NCI-H526 treated with DMSO at 0.1 percent for 48 hours (cell line): ENCODE measurements around the gene RFTN1.

Experiments
- DNase-seq: peaks from one replicate; lab custom pipeline; 2025; lab: John Stamatoyannopoulos, UW

RFTN1 gene

DNA sequence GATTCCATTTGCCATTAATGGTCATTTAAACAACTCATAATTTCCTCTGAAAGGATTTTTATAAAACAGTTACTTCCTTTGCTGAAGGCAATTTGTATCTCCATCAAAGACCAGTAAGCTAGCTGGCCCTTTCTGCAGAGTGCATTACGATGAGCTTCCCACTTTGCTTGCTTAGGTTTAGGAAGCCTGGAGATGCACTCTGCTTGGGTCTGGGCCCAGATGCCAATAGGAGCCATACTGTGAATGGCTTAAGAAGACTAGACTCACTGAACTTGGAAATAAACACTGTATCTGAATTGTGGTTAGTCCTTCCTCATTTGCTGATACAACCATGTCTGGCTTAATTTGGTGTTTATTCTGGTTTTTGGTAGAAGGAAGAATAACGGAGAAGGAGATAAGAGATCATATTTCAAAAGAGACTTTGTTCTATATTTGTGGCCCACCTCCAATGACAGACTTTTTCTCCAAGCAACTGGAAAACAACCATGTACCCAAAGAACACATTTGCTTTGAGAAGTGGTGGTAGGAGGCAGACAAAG, 210.4 kb downstream of the RFTN1 start:
- DNase-seq, result no peak

DNA sequence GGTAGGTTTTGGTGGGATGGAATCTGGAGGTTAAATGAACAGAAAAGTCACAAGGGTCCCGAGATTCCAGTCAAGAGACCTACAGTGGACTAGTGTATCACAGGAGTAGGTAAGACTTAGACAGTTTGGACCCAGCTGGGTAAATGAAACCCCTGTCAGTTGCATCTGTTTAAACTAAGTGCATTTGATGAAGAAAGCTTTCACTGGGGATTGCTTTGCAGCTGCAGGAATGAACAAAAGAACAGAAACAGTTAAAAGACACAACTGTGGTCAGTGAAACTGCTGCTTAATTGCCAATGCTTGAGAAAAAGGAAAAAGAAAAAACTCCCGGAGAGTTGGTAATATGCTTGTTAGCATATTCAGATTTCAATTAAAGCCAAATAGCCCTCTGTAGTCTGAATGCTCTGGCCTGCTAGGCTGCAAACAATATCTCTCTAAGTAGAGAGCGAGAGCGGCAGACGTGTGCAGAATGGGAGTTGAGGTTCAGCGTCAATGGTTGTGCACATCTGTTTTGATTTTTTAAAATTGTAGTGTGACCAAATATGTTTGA, 211.3 kb downstream of the RFTN1 start:
- no peak for DNase-seq

DNA sequence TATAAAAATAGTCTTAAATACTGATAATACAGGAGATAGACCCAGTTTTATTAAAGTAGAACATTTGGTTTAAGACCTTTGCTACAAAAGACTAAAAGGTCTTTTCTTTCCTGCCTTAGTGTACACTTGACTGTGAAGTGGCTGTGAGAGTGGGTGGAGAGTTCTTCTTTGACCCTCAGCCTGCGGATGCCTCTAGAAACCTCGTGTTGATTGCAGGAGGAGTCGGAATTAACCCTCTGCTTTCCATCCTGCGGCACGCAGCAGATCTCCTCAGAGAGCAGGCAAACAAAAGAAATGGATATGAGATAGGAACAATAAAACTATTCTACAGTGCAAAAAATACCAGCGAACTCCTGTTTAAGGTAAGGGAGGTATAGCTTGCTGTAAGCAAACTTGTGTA, 212.0 kb downstream of the RFTN1 start:
- DNase-seq, result no peak

DNA sequence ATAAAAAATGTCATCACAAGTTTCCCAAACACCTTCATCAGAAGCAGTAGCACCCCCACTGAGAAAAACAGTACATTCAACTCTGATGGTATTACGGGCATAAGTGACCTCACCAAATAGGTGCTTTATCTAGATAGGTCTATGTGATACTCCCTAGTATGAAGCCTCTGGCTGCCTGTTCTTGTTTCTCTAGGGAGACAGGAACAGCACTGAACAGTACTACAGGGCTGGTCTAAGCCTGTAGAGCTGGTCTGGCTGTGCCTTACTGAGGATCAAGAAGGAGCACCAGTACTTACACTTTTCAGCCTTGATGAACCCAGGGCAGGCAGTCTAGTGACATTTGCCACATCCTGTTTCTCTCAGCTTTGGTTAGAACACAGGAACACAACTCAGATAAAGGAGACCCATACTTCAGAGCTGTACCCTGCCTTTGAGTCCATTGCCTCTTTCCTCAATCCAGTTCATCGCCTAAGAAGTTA, 212.6 kb downstream of the RFTN1 start:
- no peak for DNase-seq

DNA sequence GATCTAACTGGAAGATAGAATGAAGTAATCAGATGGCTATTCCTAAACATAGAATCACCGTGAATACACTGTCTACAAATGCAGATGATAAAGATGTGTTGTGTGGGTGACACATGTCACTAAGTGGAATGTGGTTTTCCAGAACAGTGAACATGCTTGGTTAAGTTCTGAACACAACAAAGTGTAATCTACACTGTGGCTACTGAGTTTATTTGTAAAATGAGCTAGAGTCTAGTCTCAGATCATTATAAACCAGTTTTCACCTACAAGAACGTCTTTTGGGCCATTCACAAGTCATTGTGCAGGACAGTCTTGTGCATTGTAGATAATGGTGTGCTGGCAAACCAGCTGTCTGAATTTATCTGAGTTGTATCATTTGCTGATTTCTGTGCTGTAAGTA, 213.2 kb downstream of the RFTN1 start:
- no peak for DNase-seq

DNA sequence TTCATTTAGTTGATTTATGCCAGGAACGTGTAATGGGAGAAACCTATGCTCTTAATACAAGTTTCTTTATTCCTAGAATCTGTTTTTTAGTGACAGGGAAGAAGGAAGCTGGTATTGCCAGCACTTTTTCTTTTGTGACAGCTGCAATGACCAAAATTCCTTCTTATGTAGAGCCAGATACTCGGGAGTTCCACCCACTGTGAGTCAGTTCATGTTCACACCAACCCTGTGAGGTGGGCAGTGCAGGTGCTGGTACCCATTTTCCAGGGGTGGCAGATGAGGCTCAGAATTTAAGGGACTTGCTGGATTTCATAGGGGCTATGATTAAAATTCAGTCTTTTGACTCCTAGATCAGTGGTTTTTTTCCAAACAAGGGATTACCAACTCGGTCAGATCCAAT, 213.8 kb downstream of the RFTN1 start:
- no peak for DNase-seq

DNA sequence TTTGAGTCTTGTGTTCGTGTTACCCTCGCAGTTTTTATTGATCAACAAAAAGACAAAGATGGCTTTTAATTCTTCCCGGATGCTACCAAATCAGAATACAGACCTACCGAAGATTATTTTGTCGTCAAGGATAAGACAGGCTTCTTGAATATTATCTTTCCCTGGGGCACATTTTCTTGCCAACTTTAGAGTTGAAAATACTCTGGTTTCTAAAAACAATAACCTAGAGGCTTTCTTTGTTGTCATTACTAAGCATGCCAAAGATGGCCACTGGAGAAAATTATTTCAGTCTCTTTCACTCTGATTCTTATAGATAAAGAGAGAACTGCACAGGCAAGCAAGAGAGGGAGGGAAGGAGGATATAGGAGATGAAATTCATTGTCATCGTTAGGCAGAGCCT, 214.6 kb downstream of the RFTN1 start:
- DNase-seq, result no peak

DNA sequence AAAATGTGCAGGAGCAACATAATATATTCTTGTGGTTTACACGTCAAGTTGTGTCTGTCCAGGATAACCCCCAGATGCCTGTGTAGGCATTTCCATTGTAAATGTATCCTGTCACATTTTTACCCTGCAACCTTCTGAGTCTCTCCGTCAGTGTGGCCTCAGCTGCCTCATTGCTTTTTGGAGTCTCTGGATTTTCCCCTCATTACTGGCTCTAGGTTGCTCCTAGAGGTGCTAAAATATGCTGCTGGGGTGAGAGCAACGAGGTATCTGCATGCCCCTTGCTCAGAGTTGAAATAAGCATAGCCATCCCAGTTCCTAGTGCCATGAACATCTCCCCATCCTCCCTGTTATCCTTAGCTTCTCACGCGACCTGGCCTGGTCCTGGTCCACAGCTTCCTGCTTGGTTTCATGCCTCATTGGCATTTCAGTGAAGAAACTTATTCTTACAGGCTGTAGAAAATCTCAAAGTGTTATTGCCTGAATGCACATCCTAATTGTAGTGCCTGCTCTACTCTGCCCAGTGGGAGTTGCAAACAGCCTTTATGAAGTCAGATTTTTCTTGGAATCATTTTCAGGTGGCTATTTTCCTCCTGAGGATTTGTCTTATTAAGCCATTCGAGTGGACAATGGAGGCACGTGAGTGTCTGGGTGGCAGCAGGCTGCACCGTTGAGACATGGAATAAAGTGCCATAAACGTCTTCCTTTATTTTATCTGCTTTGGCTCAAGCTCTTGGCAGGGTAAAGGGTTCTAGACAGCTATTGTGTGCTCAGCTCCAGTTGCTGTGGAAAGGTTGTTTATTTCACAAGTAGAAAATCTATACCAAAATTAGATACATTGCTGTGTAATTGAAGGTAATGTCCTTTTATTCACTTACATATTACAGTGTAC, 215.3 kb downstream of the RFTN1 start:
- DNase-seq, result no peak

DNA sequence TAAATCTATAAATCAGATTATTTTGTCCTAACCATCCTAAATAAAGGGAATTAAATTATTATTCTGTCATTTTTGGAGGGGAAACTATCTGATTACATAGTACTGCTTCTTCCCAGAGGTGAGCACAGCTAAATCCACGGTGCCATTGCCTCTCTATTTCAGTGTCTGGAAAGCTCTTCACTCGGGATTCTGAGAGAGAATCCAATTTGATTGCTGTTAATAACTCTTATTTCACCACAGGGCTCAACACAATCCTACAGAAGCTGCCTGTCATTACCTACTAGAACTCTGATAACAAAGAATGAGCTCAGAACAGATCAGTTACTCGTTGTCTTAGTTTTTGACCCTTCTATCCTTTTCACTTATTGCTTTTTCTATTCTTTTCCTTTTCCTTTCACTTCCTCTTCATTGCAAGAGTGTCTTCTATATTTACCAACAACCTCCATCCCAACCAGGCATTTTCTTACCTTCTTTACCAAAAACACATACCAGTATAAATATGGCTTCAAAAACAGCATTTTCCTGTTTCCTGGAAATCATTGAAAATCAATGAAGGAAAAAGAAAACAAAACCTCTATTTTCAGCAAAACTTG, 218.1 kb downstream of the RFTN1 start:
- DNase-seq, result no peak

DNA sequence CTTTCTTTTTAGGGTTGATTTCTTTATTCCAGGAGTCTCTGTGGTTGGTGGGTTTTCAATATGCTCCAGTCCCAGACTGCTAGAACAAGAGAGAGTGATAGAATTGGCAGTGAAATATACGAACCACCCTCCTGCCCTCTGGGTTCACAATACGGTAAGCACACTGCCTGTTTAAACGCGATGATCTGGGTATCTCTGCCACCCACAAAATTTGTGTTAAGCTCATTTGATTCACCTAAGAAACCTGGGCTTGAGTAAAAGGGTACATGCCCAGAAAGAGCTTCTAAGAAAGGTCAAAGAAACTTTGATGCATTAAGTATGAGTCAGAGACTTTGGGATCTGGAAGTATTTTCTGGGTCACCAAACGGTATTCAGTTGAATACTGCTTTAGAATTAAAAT, 218.7 kb downstream of the RFTN1 start:
- no peak for DNase-seq

DNA sequence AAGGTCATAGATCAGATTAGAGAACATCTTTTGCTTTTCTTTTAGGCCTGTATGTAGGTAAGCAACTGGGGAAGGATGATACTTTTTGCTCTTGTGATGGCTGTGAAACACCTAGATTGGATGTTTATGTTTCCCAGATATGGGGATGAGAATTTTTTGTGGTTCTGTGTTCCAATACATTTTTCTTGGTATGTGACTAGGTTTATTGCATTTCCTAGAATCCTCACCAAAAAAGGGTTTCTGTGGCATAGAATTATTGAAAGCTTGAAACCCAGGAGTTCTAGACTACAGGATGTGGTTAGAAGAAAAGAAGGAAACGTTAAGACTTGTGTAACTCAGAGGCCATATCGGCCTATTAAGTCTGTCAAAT, 222.7 kb downstream of the RFTN1 start:
- no peak for DNase-seq

DNA sequence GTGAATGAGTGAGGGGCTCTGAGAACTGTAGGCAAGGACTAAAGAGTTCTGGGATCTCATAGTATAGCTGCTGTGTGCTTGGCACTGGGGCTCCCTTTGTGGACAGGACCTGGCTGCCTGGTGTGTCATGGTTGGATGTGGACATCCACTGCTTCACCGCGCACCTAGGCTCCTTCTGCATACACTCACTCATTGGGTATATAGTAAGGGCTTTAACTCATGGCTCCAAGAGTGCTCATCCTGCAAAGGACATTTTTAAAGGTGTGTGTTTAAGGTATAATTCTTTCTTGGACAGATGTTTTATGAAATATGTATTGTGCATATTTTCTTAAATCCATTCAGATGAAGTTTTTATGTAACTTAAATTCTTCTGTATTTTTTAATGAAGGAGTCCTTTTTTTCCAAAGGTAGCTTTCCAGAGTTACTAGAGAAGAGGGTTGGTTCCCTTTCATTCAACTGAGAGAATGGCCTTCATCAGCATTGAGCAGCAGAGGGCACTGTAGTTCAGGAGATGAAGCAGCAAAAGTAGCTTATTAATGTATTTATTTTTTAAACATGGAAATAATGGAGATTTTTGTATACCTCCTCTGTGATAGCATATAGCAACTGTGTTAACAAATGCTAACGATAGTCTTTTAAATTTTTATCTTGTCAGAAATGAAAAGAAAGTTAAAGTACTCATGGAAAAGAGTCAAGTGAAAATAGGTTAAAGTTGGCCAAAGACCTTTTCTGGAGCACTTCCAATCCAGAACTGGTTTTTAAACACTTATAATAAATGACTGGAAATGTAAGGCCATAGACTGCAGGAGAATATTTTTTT, 223.3 kb downstream of the RFTN1 start:
- DNase-seq, result peak; percentile 11

DNA sequence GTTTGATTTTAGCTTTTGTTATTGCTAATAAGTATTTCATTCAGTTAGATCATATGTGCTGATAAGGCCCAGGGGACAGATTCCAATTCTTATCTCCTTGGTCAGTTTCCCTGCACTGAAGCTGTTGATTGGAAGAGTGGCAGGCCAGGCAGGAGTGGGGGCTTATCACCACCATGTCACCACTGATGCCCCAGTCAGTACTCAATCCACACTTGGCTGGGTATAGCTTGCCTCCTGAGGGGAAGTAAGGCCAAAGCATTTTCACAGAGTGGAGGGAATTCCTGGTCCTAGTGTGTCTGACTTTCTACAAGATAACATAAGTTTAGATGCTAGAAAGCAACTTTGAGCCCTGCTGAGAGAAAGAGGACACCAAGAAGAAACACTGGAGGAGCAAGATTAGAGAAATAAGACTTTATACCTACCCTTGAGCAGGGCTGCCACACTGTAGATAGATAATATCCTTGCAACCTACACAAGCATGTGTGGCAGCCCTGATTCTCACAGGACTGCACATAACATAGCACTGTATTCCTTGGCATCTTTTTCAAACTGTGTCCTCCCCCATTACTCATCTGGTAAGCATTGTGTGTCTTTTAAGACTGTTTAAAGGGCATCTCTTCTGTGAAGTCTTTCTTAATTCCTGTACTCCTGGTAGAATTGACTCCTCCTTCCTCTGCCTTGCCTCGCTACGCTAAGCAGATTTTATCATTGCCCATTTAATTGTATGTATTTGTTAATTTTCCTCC, 224.2 kb downstream of the RFTN1 start:
- DNase-seq, result no peak

DNA sequence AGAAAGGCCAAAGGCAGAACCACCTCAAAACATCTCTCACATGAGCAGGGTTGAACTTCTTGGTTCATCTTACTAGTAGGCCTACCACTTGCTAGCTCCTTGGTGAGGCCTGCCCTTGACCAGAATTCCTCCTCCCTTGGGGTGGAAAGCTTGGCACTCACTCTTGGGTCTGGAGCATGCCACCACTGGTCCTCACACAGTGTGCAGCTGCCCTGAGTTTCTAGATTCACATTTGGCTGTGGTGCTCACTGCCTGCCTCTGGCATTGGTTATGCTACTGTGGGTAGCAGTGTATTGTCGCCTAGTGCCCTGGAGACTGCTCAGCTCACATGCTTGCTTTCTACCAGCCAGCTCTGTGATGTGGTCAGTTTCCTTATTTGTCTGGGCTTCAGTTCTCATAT, 224.8 kb downstream of the RFTN1 start:
- DNase-seq, result no peak

DNA sequence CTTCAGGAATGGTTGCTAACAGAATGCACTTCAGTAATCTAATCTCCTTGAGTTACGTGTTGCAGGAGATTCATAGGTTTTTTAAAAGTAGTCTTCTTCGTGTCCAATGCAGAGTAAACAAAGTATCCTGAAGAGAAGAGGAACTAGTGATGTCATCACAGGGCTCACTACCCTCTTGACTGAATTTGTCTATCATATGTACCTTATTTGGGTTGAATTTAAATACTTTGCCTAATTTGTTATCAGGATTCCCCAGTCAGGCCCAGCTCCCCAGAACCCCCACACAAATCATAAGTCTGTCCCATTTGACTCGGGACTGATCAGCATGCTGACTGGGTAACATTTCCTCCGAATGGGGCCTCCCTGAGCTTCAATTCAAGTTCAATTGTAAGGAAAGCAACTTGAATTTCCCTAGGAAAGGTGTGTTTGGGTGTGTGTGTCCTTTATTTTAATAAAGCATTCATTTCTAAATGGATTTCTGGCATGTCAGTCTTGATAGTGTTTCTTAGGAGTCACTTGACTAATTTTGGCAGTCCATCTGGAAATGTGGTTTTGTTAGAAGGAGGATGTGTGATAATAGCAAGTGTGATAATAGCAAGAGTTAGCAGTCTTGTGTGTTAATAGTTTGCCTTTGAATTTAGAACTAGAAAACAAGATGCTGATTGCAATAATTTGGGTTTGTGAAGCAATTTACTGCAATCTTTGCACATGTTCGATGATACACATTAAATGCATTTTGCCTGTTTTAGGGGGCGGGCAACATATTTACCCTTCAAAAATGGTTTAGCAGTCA, 226.6 kb downstream of the RFTN1 start:
- DNase-seq, result no peak

DNA sequence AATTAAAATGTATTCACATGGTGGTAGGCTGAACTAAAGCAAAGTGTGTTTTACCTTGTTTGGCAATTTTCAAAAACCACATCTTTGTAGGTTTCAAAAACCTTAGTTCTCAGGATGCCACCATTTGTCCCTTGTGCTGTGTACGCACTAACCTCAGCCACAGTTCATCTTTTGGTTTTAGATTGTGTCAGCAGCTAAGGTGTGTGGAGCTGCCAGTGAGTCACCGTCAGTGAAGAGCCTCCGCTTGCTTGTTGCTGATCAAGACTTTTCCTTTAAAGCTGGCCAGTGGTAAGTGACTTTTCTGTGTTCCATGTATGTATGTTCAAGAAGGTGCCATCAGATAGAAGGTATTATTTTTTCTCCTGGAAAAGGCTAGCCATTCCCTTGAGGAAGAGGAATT, 227.3 kb downstream of the RFTN1 start:
- no peak for DNase-seq

DNA sequence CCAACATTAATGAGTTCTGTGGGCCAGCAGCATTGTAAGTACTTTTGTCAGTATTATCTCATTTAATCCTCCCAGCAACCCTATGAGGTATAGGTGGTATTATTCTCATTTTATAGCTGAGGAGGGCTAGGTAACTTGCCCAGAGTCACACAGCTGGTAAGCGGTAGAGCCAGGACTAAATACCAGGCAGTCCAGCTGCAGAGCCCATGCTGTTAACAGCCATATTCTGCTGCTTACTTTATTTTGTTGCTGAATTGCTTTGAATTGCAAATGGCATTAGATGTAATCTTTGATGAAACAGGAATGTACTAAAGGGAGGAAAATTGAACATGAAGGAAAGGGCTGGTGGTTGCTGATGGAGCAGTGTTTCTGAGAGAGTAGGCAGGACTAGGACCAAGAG, 228.9 kb downstream of the RFTN1 start:
- peak; percentile 6 for DNase-seq

DNA sequence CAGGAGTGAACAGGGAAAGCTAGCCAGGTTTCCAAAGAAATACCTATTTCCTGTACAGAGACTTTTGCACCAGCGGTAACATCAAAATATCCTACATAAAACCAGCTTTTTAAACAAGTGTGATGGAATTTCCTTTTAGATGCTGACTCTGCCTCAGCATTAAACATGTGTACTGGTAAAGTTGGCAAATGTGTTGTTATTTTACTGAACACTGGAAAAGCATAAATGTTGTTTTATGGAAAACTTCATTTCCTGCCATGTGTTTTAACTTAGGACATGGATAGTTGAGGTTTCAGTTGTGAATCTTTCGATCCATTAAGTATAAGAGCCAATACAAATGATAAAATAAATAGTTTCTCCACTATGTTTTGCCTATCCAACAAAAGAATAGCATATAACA, 232.8 kb downstream of the RFTN1 start:
- no peak for DNase-seq

DNA sequence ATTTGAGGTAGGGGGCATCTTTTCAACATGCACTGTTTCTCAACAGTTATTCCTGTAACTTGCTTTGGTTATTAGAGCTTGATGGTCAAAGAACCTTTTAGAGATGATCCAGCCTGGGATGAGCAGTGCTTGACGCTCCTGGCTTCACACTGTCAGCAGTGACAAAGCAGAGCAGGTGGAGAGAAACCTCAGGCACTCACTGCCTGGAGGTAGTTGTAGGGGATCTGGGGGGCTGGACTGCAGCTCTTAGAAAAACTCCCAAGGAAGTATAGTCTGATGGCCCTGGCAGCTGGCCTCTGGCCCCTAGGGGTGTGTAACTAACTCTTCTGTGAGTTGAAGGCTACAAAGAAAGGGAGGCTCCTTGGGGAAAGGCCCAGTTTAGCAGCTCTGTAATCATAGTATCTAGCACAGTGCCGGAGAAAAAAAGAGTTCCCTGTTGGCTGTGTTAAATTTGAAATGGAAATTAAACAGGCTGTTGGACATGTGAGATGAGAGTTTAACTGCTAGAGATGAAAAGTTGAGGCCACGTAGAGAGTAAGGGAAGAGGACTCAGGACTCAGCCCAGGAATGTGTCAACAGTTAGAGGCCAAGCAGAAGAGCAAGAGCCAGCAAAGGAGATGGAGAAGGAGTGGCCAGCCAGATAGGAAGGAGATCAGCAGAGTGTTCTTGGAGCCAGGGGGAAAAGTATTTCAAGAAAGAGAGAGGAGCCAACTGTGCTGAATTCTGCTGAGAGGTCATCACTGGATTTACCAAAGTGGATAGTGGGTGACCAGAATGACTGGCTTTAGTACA, 234.3 kb downstream of the RFTN1 start:
- DNase-seq, result no peak

DNA sequence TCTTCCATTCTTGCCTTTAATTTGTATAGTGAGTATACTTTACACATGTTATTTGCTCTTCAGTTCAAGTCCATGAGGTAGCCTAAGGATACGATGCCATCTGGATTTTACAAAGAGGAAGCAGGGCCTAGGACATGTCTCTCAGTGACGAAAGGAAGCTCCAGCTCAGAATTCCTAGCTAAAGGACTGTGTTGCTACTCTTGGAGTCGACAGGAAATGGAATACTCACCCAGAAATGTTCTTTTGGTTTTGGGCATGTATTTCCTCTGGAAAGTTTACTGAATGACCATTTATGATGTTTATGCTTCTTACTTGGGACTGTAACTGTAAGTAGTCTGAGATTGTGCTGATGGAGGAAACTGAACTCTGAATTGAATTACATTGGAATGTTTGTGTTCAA, 236.0 kb downstream of the RFTN1 start:
- DNase-seq, result no peak
